GM10248 (cell line): ENCODE data around the gene OXNAD1.

Experiments
- CTCF ChIA-PET: fragments of 300-600 bp; sonication (Branson Sonifier 250); formaldehyde crosslinking; extraction: SDS; loops from one replicate; lab custom pipeline; 2021; ENCODE audit warnings: antibody characterized with exemption; lab: Yijun Ruan, JAX
- POLR2A ChIA-PET: fragments of 350-650 bp; sonication (Branson Sonifier 250); formaldehyde crosslinking; extraction: SDS; loops from one replicate; lab custom pipeline; 2020; ENCODE audit warnings: antibody characterized with exemption; lab: Yijun Ruan, JAX
- DNase-seq: peaks from one replicate; pipeline ENCODE4 v3.0.0; 2012; ENCODE audit errors: extremely low spot score
- CTCF ChIP-seq: IDR thresholded peaks from 2 replicates; pipeline ENCODE4 v1.5.1; 2012; ENCODE audit warnings: mild to moderate bottlenecking, low read depth; ENCODE audit errors: extremely low read depth, missing control alignments, control extremely low read depth

Gene OXNAD1

DNA sequence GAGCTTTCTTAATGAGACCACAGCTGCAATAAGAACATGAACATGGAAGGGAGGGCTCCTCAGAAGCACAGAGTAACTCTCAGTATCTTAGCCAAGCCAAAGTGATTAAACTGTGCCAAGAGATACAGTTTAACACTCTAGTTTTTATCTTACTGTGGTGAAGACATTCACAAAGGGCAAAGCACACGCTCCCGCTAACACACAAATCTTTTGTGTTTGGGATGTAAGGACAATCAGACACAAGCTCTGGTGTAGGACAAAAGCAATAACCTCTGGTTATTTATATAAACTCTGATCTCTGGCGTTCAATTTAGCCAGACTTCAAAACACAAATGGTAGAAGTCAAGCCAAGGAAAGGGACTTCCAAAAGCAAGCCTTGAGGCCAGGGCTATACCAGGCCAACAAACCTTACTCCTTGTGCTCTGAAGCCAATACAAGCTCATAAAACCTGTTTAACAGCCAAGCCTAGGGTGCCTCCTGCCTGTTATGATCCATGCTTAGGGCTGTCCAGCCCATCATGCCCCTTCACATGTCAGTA, 28.1 kb upstream of the OXNAD1 start:
- no peak for DNase-seq
- CTCF ChIA-PET: no interaction called here
- no peak for TF ChIP-seq CTCF
- POLR2A ChIA-PET: no interaction called here

DNA sequence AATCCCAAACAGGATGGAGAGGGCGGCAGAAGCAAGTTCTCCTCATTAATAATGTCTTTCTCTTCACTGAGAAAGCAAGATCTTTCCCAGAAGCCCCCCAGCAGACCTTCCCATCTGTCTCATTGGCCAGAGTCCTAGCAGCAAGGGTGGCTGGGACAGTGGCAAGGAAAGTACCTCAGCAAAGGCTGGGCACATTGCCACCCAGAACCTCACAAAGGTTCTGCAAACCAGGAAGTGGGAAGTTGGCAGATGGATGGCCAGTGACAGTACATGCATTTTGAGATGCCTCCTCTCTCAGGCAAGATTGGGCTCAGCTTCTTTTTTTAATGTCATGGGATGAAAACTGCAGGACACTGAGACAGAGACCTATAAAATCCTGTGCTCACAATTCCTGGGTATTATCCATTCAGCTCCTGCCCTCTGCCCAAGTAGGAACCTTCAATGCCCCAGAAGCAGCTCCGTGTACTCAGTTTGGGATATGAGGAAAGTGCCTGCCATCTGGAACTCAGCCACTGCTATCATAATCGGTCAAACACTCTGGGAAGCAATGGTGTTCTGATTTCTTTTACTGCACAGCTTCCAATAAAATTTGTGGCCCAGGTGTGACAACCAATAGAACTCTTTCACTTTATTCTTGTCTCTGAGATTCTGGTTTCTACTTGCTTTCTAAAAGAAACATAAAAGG, 25.8 kb upstream of the OXNAD1 start:
- CTCF ChIA-PET: no interaction called here
- no peak for TF ChIP-seq CTCF
- POLR2A ChIA-PET: no interaction called here
- no peak for DNase-seq

DNA sequence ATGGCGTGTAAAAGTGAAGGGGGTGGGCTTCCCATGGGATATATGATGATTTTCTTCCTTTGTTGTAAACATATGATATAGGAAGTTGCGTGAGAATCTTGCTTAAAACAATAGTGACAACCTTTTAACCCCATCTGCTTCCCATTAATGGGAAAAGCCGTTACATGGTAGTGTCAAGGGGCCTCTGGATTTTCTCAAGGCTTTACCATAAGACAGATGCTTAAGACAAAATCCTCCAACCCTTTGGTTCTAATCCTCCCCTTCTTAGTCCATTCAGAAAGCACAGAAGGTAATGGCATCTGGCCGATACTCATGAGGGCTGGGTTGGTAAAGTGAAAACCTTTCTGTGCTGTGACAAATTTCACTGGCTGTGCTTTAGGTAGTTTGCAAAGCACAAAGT, 25.2 kb upstream of the OXNAD1 start:
- no peak for TF ChIP-seq CTCF
- CTCF ChIA-PET: no interaction called here
- no peak for DNase-seq
- POLR2A ChIA-PET: no interaction called here

DNA sequence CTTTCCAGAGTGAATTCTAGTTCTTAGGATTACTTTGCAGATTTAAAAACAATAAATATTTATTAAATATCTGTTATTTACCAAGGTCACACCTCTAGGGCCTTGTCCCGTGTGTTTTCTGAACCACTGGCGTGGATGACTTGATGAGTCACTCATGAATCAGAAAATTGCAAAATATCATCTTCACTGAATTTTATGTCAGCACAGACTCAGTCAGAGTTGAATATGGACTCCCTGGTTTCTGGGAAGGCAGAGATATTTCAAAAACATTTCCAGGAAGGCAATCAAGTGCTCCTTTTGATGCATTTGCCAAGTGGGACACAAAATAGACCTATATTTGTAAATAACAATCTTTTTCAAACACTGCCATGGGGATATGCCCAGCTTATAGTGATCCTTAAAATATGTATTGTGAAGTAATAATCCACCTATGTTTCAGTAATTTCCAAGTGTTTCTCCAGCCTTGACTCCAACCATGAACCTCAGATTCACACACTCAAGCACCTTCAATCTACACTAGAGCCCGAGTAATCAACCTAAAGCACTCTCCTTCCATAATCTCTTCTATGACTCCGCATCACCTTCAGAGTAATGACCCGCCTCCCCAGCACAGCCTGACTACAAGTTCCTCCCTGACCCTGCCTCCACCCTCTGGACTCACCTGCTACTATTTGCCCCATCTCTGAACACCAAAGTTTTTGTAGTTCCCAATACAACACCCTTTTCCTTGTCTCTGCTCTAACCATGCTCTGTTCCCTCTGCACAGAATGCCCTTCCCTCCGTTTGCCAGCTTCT, 24.6 kb upstream of the OXNAD1 start:
- no peak for DNase-seq
- CTCF ChIA-PET: no interaction called here
- no peak for TF ChIP-seq CTCF
- POLR2A ChIA-PET: no interaction called here

DNA sequence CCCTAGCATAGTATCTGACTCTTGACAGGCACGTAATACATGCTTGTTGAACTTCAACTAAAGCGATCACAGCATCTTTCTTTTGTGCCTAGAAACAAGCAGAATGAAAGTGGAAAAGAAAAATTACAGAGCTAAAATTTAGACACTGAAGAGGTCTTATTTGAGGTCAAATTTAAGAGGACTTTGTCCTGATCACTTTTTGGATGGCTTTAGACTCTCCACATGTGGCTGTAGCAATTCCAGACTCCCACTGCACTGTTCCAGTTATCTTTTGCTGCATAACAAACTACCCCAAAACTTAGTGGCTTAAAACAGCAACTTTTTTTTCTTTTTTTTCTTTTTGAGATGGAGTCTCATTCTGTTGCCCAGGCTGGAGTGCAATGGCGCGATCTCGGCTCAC, 23.8 kb upstream of the OXNAD1 start:
- TF ChIP-seq CTCF: no peak
- no peak for DNase-seq
- ChIA-PET CTCF (interaction anchor here (0.7 to 3.6 kb wide), 2 partner anchors 192 to 283 kb away, joined by 3 to 21 read pairs; no protein-coding TSS in a partner anchor), POLR2A (interaction anchor here (0.6 kb wide), 1 partner anchor 189 kb away, joined by 4 read pairs; no protein-coding TSS in a partner anchor)

GRCh38 chr3:16242177-16242576, 22.8 kb upstream of the OXNAD1 start:
- no peak for DNase-seq
- ChIA-PET CTCF (interaction anchor here (3.6 kb wide), 1 partner anchor 193 kb away, joined by 21 read pairs; no protein-coding TSS in a partner anchor), POLR2A (no interaction called here)
- TF ChIP-seq CTCF: no peak
